GM12873 (cell line): Measurements from ENCODE around the gene IL1B.

Experiments
- TF ChIP-seq, protein P1 (sequence below): IDR thresholded peaks from 2 replicates; pipeline ENCODE4 v1.5.1; 2012; ENCODE audit warnings: low read depth, mild to moderate bottlenecking, moderate library complexity, low read length, control low read depth; ENCODE audit not compliant: insufficient read depth; ENCODE audit errors: missing control alignments

IL1B gene

DNA sequence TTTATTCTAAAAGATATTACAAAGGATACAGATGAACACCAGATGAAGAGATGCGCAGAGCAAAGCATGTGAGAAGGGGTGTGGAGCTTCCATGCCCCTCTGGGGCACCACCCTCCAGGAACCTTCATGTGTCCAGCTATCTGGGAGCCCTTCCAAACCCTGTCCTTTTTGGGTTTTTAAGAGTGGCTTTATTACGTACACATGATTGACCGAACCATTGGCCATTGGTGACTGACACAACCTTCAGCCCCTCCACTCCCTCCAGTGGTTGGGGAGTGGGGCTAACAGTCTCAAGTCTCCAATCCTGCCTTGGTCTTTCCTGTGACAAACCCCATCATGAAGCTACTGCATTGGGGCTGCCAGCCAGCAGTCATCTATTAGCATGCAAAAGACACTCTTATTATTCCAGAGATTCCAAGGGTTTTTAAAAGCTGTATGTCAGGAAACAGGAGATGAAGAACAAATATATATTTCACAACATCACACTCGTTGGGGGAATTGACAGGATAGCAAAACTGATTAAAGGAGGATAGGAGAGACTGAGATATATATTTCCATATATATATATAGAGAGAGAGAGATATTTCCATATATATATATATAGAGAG, 19.4 kb downstream of the IL1B start:
- TF ChIP-seq, protein P1, sequence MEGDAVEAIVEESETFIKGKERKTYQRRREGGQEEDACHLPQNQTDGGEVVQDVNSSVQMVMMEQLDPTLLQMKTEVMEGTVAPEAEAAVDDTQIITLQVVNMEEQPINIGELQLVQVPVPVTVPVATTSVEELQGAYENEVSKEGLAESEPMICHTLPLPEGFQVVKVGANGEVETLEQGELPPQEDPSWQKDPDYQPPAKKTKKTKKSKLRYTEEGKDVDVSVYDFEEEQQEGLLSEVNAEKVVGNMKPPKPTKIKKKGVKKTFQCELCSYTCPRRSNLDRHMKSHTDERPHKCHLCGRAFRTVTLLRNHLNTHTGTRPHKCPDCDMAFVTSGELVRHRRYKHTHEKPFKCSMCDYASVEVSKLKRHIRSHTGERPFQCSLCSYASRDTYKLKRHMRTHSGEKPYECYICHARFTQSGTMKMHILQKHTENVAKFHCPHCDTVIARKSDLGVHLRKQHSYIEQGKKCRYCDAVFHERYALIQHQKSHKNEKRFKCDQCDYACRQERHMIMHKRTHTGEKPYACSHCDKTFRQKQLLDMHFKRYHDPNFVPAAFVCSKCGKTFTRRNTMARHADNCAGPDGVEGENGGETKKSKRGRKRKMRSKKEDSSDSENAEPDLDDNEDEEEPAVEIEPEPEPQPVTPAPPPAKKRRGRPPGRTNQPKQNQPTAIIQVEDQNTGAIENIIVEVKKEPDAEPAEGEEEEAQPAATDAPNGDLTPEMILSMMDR: no peak

DNA sequence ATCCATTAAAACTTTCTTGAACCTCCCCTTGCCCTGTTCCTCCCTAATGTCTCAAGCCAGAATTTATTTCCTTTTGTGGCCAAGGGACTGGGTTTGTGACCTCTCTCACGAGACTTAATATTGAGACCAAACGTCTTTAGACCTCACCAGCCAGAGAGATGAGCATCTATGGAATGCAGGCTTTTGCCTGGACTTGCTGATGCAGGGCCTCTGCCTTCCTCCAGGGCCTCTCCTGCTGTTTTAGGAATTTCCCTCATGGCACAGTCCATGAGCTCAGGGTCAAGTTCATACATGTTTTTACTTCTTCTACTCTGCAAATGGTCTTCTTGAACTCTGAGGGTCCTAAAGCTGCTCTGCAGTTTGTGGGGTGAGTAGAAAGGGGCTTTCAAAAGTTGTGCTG, 22.3 kb downstream of the IL1B start:
- TF ChIP-seq, protein P1: no peak

DNA sequence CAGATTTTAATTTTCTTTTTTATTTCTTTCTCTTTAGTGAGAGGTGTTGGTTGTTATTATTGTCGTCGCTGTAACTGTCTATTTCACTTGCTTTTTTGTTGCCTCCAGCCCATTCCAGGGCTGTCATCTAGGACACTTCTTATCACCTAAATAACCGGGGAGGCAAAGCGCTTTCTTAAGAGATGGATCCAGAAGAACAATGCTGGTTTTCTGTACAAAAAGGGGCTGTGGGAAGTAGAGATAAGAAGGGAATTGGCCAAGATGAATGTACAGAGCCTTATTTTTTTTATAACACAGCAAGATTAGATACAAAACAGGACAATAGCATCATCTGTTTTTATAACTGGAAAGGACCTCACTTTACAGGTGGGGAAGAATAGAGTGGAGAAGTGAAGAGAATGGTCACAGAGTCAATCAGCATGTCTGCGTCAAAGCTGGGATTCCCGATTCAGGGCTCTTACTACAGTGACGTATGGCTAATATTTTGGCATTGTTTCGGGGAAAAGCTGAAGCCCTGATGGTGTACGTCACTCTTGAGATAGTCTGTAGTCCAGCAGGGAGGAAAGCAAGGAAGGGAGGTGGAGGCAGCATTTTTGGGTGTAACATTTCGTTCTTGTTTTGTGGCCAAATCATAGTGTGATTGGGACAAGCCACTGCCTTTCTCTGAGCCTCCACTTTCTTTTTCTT, 23.2 kb downstream of the IL1B start:
- TF ChIP-seq, protein P1: no peak

DNA sequence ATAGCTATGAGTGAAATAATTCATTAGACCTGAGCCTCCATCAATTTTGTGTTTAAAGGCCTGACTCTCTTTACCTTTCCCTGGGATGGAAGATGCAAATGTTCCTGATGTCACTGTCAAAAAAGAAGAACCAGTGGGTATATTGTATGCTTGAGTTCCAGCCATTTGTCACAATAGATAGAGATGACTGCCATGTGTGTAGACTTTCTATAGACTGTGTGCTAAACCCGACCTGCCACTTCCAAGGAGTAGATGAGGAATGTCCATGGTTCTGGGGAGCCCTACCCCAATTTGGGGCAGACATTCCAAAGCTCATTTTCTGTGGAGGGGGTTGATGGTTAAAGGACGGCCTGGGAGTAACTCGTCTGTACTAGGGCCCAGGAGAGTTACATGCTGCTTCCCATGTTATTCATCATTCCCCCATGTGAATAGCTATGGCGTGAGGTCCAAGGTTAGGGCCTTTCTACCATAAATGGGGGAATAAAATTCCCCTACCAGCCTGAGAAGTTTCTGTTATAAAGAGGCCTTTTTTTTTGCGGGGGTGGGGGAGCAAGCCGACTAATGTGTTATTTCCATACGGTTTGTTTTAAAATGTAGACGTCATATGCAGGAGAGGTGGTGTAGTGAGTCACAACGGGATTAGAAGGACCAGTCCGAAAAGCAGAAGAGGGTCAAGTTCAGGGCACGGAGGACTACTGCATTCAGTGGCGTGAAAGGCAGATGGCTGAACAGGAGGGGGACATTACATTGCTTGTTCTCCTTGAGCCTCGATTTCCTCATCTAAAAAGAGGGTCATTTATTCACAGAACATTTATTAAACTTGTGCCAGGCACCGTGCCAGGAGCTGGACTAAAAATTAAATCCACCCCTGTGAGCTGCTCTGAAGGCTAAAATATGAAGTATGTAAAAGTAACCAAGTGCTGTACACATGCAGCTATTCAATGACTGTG, 24.0 kb downstream of the IL1B start:
- TF ChIP-seq, protein P1: no peak

DNA sequence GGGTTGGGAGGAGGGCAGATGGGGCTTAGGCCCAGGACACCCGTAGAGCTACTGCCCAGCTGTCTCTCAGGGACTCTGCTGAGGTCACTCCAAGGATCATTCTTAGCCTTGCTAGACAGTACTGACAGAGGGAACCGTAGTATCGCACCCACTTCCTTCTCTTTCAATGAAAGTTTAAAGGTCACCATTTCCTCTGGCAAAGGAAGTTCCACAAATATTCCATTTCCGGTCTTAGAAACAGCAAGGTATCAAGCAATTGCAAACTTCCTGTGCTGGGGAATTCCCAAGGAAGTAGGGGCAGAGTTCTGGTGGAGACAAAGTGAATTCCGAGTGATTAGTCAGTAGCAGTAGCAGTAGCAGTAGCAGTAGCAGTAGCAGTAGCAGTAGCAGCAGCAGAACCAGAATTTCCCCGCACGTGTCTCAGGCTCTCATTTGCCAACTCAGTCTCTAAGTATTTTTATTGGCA, 24.7 kb downstream of the IL1B start:
- TF ChIP-seq, protein P1: no peak

DNA sequence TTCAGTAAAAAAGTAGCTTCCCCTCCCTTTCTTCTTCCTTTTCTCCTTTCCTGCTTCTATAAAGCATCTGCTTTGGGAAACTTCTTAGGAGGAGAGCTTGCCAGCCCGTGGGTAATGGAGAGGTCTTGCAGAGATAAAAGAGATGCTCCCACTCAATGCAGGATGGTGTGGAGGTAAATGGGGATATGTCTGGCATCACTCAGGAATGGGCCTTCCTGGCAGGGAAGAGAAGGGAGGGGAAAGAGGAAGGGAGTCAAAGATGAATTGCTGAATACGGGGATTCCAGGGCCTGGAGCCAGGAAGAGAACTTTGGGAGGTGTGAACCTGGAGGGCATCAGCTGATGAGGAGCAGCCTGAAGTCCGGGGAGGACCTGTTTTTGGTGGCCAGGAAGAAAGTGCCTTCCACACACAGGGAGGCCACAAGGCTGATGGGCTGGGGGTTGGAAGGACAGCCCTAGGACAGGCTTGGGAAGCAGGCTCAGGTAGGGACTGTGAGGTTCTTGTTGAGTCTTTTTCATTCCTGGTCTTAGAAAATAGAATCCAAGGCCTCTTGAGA, 25.2 kb downstream of the IL1B start:
- TF ChIP-seq, protein P1: no peak

DNA sequence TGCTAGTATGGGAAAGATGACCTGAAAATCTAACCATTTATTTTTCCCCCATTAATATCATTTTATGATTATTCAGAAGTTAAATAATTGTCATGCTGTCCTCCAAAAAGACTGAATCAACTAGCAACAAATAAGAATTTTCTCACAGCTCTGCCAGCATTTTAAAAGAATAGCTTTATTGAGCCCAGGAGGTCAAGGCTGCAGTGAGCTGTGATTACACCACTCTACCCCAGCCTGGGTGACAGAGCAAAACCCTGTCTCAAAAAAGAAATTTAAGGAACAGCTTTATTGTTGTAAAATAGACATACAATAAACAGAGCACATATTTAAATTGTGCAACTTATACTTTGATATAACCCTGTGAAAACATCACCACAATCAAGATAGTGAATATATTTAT, 27.5 kb downstream of the IL1B start:
- TF ChIP-seq, protein P1: no peak
